ENCODE measurements around the gene PLXNB1. TPM values are rescaled to one million over a fixed set of nuclear protein-coding genes. Genes with fewer than 3 reads are reported as not detected.

PLXNB1 gene
- total and polyA plus RNA-seq, 2 of the 13 experiments (the other 11 are each of a cell fraction or from before 2014, with no cell fraction given) = 86.0 to 143 TPM

DNA sequence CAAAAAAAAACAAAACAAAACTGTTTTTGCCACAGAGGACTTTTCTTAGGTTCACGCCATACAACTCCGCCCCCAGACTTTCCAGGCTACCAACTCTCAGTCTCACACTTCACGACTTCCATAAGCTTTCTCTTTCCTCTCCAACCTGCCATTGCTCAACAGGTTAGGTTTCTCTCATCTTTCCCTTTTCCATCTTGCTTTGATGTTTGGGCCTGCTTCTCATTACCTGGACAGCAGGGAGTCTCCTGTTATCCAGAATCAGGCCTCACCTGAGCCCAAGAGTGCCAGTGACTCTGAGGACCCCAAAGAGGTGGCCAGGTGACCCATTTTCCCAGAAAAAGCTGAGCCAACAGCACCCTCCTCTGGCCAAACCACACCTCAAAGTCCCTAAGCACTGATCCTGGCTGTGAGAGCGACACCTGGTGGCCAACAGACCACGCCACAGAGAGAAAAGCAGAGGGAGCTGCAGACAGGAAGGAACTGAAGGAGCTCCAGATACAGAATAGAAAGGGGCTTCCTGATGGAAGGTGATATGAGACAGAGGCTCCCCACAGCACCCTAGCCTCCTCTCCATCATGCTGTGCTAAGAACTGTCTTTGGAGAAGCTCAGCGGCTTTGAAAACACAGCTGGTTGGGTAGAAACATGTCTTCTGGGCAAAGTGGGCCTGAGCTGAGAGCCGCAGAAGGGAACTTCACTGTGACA, 6.0 kb upstream of the PLXNB1 start (continued):
- TF ChIP-seq ZNF891 (CRISPR knock-in tag; IDR thresholded peaks at IDR 0.05) (no peak), THAP11 (CRISPR knock-in tag; IDR thresholded peaks at IDR 0.05) (peak; percentile 63; the same call in 1 of the 2 replicates), ZNF432 (CRISPR knock-in tag; IDR thresholded peaks at IDR 0.05; ENCODE audit: borderline replicate concordance) (no peak), ZNF816 (CRISPR knock-in tag; IDR thresholded peaks at IDR 0.05; ENCODE audit: borderline replicate concordance) (no peak), CAMTA2 (CRISPR knock-in tag; IDR thresholded peaks at IDR 0.05; ENCODE audit: borderline replicate concordance) (no peak), RARA (CRISPR knock-in tag; IDR thresholded peaks at IDR 0.05) (0 out of 2 replicates have a peak, but pooled peaks have one; percentile 23), ZNF20 (CRISPR knock-in tag; IDR thresholded peaks at IDR 0.05) (no peak), ZSCAN25 (CRISPR knock-in tag; IDR thresholded peaks at IDR 0.05) (0 out of 2 replicates have a peak, but pooled peaks have one; percentile 25)
- TF ChIP-seq, protein P1, sequence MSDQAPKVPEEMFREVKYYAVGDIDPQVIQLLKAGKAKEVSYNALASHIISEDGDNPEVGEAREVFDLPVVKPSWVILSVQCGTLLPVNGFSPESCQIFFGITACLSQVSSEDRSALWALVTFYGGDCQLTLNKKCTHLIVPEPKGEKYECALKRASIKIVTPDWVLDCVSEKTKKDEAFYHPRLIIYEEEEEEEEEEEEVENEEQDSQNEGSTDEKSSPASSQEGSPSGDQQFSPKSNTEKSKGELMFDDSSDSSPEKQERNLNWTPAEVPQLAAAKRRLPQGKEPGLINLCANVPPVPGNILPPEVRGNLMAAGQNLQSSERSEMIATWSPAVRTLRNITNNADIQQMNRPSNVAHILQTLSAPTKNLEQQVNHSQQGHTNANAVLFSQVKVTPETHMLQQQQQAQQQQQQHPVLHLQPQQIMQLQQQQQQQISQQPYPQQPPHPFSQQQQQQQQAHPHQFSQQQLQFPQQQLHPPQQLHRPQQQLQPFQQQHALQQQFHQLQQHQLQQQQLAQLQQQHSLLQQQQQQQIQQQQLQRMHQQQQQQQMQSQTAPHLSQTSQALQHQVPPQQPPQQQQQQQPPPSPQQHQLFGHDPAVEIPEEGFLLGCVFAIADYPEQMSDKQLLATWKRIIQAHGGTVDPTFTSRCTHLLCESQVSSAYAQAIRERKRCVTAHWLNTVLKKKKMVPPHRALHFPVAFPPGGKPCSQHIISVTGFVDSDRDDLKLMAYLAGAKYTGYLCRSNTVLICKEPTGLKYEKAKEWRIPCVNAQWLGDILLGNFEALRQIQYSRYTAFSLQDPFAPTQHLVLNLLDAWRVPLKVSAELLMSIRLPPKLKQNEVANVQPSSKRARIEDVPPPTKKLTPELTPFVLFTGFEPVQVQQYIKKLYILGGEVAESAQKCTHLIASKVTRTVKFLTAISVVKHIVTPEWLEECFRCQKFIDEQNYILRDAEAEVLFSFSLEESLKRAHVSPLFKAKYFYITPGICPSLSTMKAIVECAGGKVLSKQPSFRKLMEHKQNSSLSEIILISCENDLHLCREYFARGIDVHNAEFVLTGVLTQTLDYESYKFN (CRISPR knock-in tag; conservative IDR thresholded peaks at IDR 0.05) = peak; percentile 31; the same call in 1 of the 2 replicates
- TF ChIP-seq, protein P2, sequence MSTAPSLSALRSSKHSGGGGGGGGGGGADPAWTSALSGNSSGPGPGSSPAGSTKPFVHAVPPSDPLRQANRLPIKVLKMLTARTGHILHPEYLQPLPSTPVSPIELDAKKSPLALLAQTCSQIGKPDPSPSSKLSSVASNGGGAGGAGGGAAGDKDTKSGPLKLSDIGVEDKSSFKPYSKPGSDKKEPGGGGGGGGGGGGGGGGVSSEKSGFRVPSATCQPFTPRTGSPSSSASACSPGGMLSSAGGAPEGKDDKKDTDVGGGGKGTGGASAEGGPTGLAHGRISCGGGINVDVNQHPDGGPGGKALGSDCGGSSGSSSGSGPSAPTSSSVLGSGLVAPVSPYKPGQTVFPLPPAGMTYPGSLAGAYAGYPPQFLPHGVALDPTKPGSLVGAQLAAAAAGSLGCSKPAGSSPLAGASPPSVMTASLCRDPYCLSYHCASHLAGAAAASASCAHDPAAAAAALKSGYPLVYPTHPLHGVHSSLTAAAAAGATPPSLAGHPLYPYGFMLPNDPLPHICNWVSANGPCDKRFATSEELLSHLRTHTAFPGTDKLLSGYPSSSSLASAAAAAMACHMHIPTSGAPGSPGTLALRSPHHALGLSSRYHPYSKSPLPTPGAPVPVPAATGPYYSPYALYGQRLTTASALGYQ (CRISPR knock-in tag; IDR thresholded peaks at IDR 0.05) = 0 out of 2 replicates have a peak, but pooled peaks have one; percentile 33
- TF ChIP-seq, protein P3, sequence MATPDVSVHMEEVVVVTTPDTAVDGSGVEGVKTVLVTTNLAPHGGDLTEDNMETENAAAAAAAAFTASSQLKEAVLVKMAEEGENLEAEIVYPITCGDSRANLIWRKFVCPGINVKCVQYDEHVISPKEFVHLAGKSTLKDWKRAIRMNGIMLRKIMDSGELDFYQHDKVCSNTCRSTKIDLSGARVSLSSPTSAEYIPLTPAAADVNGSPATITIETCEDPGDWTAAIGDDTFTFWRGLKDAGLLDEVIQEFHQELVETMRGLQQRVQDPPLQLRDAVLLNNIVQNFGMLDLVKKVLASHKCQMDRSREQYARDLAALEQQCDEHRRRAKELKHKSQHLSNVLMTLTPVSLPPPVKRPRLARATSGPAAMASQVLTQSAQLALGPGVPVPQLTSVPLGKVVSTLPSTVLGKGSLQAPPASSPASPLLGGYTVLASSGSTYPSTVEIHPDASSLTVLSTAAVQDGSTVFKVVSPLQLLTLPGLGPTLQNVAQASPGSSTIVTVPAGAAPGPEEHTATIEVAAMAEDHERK (CRISPR knock-in tag; IDR thresholded peaks at IDR 0.05; ENCODE audit: low read depth) = no peak
- TF ChIP-seq, protein P4, sequence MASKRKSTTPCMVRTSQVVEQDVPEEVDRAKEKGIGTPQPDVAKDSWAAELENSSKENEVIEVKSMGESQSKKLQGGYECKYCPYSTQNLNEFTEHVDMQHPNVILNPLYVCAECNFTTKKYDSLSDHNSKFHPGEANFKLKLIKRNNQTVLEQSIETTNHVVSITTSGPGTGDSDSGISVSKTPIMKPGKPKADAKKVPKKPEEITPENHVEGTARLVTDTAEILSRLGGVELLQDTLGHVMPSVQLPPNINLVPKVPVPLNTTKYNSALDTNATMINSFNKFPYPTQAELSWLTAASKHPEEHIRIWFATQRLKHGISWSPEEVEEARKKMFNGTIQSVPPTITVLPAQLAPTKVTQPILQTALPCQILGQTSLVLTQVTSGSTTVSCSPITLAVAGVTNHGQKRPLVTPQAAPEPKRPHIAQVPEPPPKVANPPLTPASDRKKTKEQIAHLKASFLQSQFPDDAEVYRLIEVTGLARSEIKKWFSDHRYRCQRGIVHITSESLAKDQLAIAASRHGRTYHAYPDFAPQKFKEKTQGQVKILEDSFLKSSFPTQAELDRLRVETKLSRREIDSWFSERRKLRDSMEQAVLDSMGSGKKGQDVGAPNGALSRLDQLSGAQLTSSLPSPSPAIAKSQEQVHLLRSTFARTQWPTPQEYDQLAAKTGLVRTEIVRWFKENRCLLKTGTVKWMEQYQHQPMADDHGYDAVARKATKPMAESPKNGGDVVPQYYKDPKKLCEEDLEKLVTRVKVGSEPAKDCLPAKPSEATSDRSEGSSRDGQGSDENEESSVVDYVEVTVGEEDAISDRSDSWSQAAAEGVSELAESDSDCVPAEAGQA (IDR thresholded peaks at IDR 0.05; ENCODE audit: low read depth) = no peak
- TF ChIP-seq, protein P4 (CRISPR knock-in tag; IDR thresholded peaks at IDR 0.05; ENCODE audit: borderline replicate concordance) = no peak

All from HepG2 (cell line).